GM13976 (cell line): Measurements from ENCODE around the gene PFKL.

Experiments
- DNase-seq: peaks from one replicate; pipeline ENCODE4 v3.0.0; 2012; ENCODE audit warnings: low spot score
- CTCF ChIP-seq: IDR thresholded peaks from 2 replicates; pipeline ENCODE4 v1.5.1; 2012; ENCODE audit warnings: borderline replicate concordance, mild to moderate bottlenecking; ENCODE audit not compliant: insufficient read depth; ENCODE audit errors: extremely low read depth, missing control alignments, control extremely low read depth
- in situ Hi-C: fragments of 300-500 bp; cut with MboI; formaldehyde crosslinking; loops from one replicate; pipeline ENCODE4 v1.12.0; 2022; ENCODE audit warnings: low sequenced_read_pairs, mixed read lengths, inconsistent platforms; ENCODE audit not compliant: unreplicated experiment

Gene PFKL

GRCh38 chr21:44323591-44323990 is 23.7 kb downstream of the PFKL start:
- no peak for DNase-seq
- in situ Hi-C loops, result no loop called here

GRCh38 chr21:44324106-44324853 is 24.4 kb downstream of the PFKL start:
- in situ Hi-C loops, result no loop called here
- no peak for DNase-seq
- TF ChIP-seq CTCF, result no peak

More at GRCh38 chr21:44323591-44323990, 23.7 kb downstream of the PFKL start:
- TF ChIP-seq CTCF, result no peak

GRCh38 chr21:44324854-44325107 is 24.9 kb downstream of the PFKL start:
- no peak for DNase-seq
- TF ChIP-seq CTCF, result no peak
- in situ Hi-C loops, result no loop called here

DNA sequence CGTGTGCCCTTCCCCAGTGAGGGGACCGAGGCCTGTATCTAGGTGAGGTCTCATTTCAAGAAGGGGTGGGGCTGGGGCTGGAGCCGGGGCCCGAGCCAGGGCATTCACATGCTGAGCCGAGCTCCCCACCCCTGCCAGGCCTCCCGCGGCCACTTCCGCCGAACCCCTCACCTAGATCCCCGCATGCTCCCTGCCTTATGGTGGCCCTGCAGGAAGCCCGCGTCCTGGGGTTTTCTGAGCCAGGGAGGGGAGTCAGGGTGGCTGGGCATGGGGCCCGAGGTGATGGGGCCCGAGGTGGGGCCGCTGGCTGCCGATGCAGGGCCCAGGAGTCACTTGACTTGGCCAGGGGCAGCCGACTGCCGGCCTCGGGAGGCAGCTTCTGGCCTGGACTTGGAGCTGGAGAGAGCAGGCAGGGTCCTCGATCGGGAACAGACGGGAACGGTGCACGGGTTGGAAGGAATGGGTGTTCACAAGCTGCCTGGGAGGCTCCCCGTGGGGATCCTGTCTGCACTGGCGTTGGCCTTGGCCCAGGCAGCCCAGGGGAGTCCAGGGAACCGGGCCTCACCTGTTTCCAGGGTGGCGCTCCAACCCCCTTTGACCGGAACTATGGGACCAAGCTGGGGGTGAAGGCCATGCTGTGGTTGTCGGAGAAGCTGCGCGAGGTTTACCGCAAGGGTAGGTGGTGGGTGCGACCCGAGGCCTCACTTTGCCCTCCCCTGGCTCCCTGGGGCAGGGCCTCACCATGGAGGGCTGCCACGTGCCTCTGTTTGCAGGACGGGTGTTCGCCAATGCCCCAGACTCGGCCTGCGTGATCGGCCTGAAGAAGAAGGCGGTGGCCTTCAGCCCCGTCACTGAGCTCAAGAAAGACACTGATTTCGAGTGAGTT is 25.8 kb downstream of the PFKL start:
- no peak for DNase-seq
- in situ Hi-C loops, result no loop called here
- TF ChIP-seq CTCF, result no peak

DNA sequence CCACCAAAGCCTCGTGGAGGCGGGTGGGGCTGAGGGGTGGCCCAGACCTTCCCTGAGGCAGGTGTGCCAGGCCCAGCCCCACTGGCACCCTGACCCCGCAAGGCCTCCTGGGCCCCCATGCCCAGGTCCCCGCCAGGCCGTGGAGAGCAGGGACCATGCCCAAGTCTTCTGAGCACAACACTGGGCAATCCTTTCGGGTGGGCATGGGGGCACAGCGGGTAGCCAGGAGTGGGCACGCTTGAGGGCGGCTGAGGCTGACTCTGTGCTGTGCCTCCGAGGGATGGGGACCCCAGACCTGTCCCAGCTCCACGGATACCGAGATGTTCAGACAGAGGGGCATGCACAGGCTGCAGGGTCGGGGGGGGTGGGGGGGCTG is 26.4 kb downstream of the PFKL start:
- no peak for DNase-seq
- no peak for TF ChIP-seq CTCF
- in situ Hi-C loops, result no loop called here

DNA sequence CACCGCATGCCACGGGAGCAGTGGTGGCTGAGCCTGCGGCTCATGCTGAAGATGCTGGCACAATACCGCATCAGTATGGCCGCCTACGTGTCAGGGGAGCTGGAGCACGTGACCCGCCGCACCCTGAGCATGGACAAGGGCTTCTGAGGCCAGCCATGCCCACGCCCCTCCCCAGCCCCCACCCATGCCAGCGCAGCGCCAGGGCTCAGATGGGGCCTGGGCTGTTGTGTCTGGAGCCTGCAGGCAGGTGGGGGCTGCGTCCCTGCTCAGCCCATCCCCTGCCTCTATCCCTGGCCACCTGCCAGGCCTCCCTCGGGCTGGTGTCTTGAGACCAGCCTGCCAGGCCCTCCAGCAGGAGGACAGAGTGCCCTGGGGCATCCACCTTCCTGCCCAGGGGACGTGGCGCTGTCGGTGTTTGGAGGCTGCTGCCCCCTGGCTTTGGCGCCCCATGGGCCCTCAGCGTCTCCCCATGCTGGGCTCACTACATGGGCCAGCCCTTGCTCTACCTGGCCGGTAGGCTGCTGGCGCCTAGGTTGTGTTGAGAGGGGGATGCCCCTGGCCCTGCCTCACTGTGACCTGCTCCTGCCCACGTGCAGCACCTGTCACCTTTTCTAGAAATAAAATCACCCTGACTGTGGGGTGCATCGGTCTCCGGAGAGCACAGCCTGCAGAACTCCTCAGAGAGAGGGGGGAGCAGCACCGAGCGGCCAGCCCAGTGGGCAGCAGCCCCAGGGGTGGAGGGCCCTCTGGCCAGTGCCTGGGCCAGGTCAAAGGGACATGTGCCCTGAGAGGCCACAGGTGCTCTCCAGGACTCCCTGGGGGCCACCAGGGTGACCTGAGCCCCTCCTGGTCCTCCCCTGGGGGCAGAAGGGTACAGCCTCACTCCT is 27.1 kb downstream of the PFKL start:
- no peak for TF ChIP-seq CTCF
- DNase-seq, result no peak
- in situ Hi-C loops, result no loop called here
